HepG2 (cell line): ENCODE data around the gene SRC. TPM values are rescaled to one million over a fixed set of nuclear protein-coding genes. Genes with fewer than 3 reads are reported as not detected.

Experiments used
- ATAC-seq: fragments of 200-7000 bp; cut with Tn5 transposase; 3 replicates; pipeline ENCODE4 v1.9.1; 2020; ENCODE audit warnings: mild to moderate bottlenecking, moderate library complexity
- BruUV-seq: library from RNA; stranded (reverse); fragments of 400-500 nt; replicated peaks from 2 replicates; lab custom pipeline; 2021; lab: Mats Ljungman, UMichigan
- CTCF ChIA-PET: fragments of 300-600 bp; formaldehyde crosslinking; extraction: SDS; loops from one replicate; lab custom pipeline; 2021; ENCODE audit warnings: low total read pairs, inconsistent platforms, low intra/inter-chr PET ratio; lab: Yijun Ruan, JAX
- POLR2A ChIA-PET: fragments of 350-600 bp; sonication (Branson Sonifier 250); formaldehyde crosslinking; loops from one replicate; lab custom pipeline; 2020; ENCODE audit warnings: antibody characterized with exemption, inconsistent platforms; lab: Yijun Ruan, JAX
- DNase-seq: peaks from one replicate; pipeline ENCODE4 v3.0.0-alpha.2; 2015; ENCODE audit warnings: low spot score
- FAIRE-seq: peaks from 3 replicates; lab custom pipeline; 2011; peaks lifted over from hg19 to GRCh38; lab: Jason Lieb, UNC
- H2AFZ ChIP-seq: one replicate; pipeline ENCODE4 v1.6.1; 2011; ENCODE audit warnings: low read length, inconsistent platforms
- H3K27ac ChIP-seq: fragments of 300-600 bp; 3 replicates; pipeline ENCODE4 v1.8.0; 2011; ENCODE audit warnings: mixed run types, mild to moderate bottlenecking, mixed read lengths, low read length, inconsistent platforms; ENCODE audit not compliant: insufficient read depth; ENCODE audit errors: extremely low read length
- H3K27me3 ChIP-seq, 2 experiments: fragments of 200-600 bp in 1 of 2; 2 replicates in 1 of 2; 3 replicates in 1 of 2; pipeline versions ENCODE4 v1.6.0 to v1.8.0; 2011; ENCODE audit warnings: low read length in 2 of 2, mild to moderate bottlenecking in 2 of 2, moderate library complexity in 2 of 2, inconsistent platforms in 1 of 2; ENCODE audit not compliant: insufficient read depth in 2 of 2, control insufficient read depth in 1 of 2
- H3K36me3 ChIP-seq, 2 experiments: fragments of 200-600 bp in 1 of 2; replicated peaks in 1 of 2; 2 replicates in 1 of 2; 3 replicates in 1 of 2; pipeline versions ENCODE4 v1.5.1 to v1.8.0; 2011; ENCODE audit warnings: low read length in 2 of 2, inconsistent platforms in 1 of 2; ENCODE audit not compliant: insufficient read depth in 2 of 2, control insufficient read depth in 1 of 2
- H3K4me1 ChIP-seq: 2 replicates; pipeline ENCODE4 v1.5.1; 2012; ENCODE audit warnings: low read length, inconsistent platforms; ENCODE audit not compliant: insufficient read depth
- H3K4me2 ChIP-seq: 2 replicates; pipeline ENCODE4 v1.6.0; 2011; ENCODE audit warnings: low read depth, low read length, inconsistent platforms
- H3K4me3 ChIP-seq, 3 experiments: fragments of 200-600 bp in 1 of 3; sonication (generic), shearing (Covaris generic) in 1 of 3; replicated peaks in 1 of 3; 2 replicates each; pipeline ENCODE4 v1.5.1; 2011 to 2016; ENCODE audit warnings: low read length in 3 of 3, inconsistent platforms in 2 of 3, low read depth in 2 of 3, mild to moderate bottlenecking in 2 of 3, control low read depth in 1 of 3, mixed read lengths in 1 of 3; ENCODE audit not compliant: insufficient read depth in 1 of 3
- H3K79me2 ChIP-seq: one replicate; pipeline ENCODE4 v1.6.1; 2011; ENCODE audit warnings: low read length, inconsistent platforms; ENCODE audit not compliant: insufficient read depth
- H3K9ac ChIP-seq: 2 replicates; pipeline ENCODE4 v1.6.0; 2011; ENCODE audit warnings: mild to moderate bottlenecking, low read depth, low read length, inconsistent platforms; ENCODE audit not compliant: insufficient read depth
- H3K9me3 ChIP-seq: 2 replicates; pipeline ENCODE4 v1.5.1; 2012; ENCODE audit warnings: mild to moderate bottlenecking, low read length
- H4K20me1 ChIP-seq: 2 replicates; pipeline ENCODE4 v1.6.0; 2011; ENCODE audit warnings: inconsistent platforms, mild to moderate bottlenecking, low read length, moderate library complexity; ENCODE audit not compliant: insufficient read depth
- AGO2 ChIP-seq: fragments of 200-400 bp; formaldehyde crosslinking; optimal IDR thresholded peaks from 2 replicates; pipeline ENCODE3; 2017; ENCODE audit warnings: mild to moderate bottlenecking, low read depth, low read length, moderate library complexity
- FOXC1 ChIP-seq: sonication (generic); formaldehyde crosslinking; IDR thresholded peaks from 2 replicates; pipeline ENCODE4 v1.8.0; 2022; ENCODE audit warnings: mild to moderate bottlenecking, missing genetic modification reagents, borderline replicate concordance
- GABPB1 ChIP-seq: IDR thresholded peaks from 2 replicates; pipeline ENCODE4 v1.6.1; 2016; ENCODE audit warnings: mild to moderate bottlenecking, missing genetic modification reagents, moderate library complexity, missing compliant biosample characterization
- HNRNPL ChIP-seq: fragments of 200-400 bp; formaldehyde crosslinking; IDR thresholded peaks from 2 replicates; pipeline ENCODE4 v1.6.1; 2017; ENCODE audit warnings: mild to moderate bottlenecking, low read depth, low read length
- HNRNPLL ChIP-seq: fragments of 200-400 bp; formaldehyde crosslinking; IDR thresholded peaks from 2 replicates; pipeline ENCODE4 v1.6.1; 2017; ENCODE audit warnings: mild to moderate bottlenecking, low read depth, low read length; ENCODE audit not compliant: poor library complexity, severe bottlenecking
- POLR2A ChIP-seq, 2 experiments: IDR thresholded peaks; 2 replicates each; pipeline ENCODE4 v1.6.1; 2011; ENCODE audit warnings: low read depth in 2 of 2, low read length in 2 of 2, mild to moderate bottlenecking in 1 of 2, moderate library complexity in 1 of 2; ENCODE audit not compliant: insufficient read depth in 1 of 2
- RBM22 ChIP-seq: fragments of 200-400 bp; formaldehyde crosslinking; optimal IDR thresholded peaks from 2 replicates; pipeline ENCODE3; 2017; ENCODE audit warnings: mild to moderate bottlenecking, low read length, moderate library complexity
- RXRA ChIP-seq: sonication (generic); formaldehyde crosslinking; IDR thresholded peaks from 2 replicates; pipeline ENCODE4 v1.5.1; 2020; ENCODE audit warnings: missing genetic modification reagents
- SALL1 ChIP-seq: sonication (generic); formaldehyde crosslinking; IDR thresholded peaks from 2 replicates; pipeline ENCODE4 v1.8.0; 2022; ENCODE audit warnings: mild to moderate bottlenecking, missing genetic modification reagents
- ZBTB21 ChIP-seq: sonication (generic); formaldehyde crosslinking; IDR thresholded peaks from 2 replicates; pipeline ENCODE4 v1.4.0; 2020; ENCODE audit warnings: missing genetic modification reagents
- WGBS: methylation state at CpG from one replicate; pipeline ENCODE4 v1.1.6; 2017; ENCODE audit warnings: low lambda C conversion rate; 5-methylcytosine and 5-hydroxymethylcytosine counted together
- in situ Hi-C: cut with HindIII; loops from 2 replicates; pipeline ENCODE4 v1.10.0; 2017; ENCODE audit warnings: low pct_unique_long_range_greater_than_20kb; ENCODE audit not compliant: extremely low pct_ligation_motif_present
- intact Hi-C: fragments of 100-400 bp; cut with micrococcal nuclease; formaldehyde crosslinking; loops from one replicate; pipeline ENCODE4 v1.10.0; 2022; ENCODE audit not compliant: unreplicated experiment
- polyA plus RNA-seq, 8 experiments: library from polyadenylated mRNA; depleted of rRNA in 3 of 8; stranded (reverse) in 7 of 8; unstranded in 1 of 8; fragments of >200 nt; fragmentation: Illumina TruSeq in 4 of 8; extraction: Trizol in 4 of 8; gene quantifications; 2 replicates each; pipeline versions ENCODE4 v1.2.1 to v1.2.3, GENCODE V29; 2011 to 2016; ENCODE audit warnings: low read depth in 4 of 8, missing spikeins in 1 of 8, mixed read lengths in 1 of 8; ENCODE audit not compliant: insufficient read depth in 1 of 8
- total RNA-seq, 5 experiments: library from RNA; depleted of rRNA; stranded (reverse); fragments of >200 nt; fragmentation: Illumina TruSeq; extraction: Trizol; gene quantifications; 2 replicates each; pipeline ENCODE4 v1.2.3, GENCODE V29; 2016; ENCODE audit warnings: low read depth in 1 of 5
- TF ChIP-seq, protein P1 (sequence below): IDR thresholded peaks from 2 replicates; pipeline ENCODE4 v1.6.1; 2016; ENCODE audit warnings: missing biosample characterization, missing genetic modification reagents, low read depth
- TF ChIP-seq, protein P2 (sequence below): sonication (generic); formaldehyde crosslinking; IDR thresholded peaks from 2 replicates; pipeline ENCODE4 v1.4.0; 2020; ENCODE audit warnings: missing genetic modification reagents, borderline replicate concordance
- TF ChIP-seq, protein P3 (sequence below): sonication (generic); formaldehyde crosslinking; IDR thresholded peaks from 2 replicates; pipeline ENCODE4 v1.5.1; 2020; ENCODE audit warnings: mild to moderate bottlenecking, missing genetic modification reagents, moderate library complexity

SRC gene
- total and polyA plus RNA-seq, 2 of the 13 experiments (the other 11 are each of a cell fraction or from before 2014, with no cell fraction given) = 54.7 to 192 TPM

DNA sequence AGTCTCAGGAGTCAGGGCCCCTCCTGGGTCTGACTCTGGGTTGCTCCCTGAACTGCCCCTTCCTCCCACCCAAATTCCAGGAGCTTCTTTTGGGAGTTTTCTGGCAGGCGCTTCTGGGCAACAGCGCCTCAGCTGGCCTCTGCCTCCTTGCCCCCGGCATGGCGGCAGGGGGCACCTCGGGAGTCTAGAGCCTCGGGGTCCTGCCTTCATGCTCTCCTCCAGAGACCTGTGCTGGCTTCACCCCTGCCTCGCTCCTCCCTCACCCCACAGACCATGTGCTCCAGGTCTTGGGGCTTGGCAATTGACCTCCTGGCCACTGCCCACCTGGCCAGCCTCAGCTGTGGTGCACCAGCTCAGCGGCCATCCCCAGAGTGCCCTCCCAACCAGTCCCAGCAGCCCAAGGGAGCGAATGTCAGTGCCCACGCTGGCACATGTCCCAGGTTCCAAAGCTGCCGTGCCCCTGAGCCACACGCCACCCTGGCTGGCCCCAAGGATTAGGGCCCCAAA lies 43.4 kb downstream of the SRC start:
- no peak for DNase-seq
- 98% methylated on average over 12 of the region's 12 CpGs for WGBS
- intact Hi-C loops = no loop called here

More for the DNA sequence above, 43.4 kb downstream of the SRC start:
- Histone ChIP-seq H3K36me3 (peaks cover 44 to 50% of the 10 kb centered on the region in 2 experiments), H3K4me3 (no peak overlapping the region), H2AFZ (no peak overlapping the region), H4K20me1 (no peaks in the 10 kb centered on the region), H3K9ac (no peak overlapping the region), H3K9me3 (no peaks in the 10 kb centered on the region), H3K27me3 (no peaks in the 10 kb centered on the region), H3K4me1 (peaks cover 42% of the 10 kb centered on the region), H3K4me2 (no peak overlapping the region), H3K27ac (no peak overlapping the region), H3K79me2 (no peaks in the 10 kb centered on the region)
- POLR2A ChIA-PET = interaction anchor here (1.2 to 1.8 kb wide), 2 partner anchors 45 to 57 kb away, joined by 3 to 8 read pairs; no protein-coding TSS in a partner anchor
- CTCF ChIA-PET = interaction anchor here (1.2 kb wide), 1 partner anchor 120 kb away, joined by 3 read pairs; no protein-coding TSS in a partner anchor
- FAIRE-seq = no peak
- in situ Hi-C loops = loop anchor here (5.0 kb wide), 1 partner anchor 117 kb away; no protein-coding TSS in a partner anchor
- BruUV-seq = no TSS peak
- ATAC-seq = no peak
- TF ChIP-seq POLR2A (IDR thresholded peaks at IDR 0.05; ENCODE audit: insufficient read depth in 1 of 2, low read depth in 2 of 2, low read length in 2 of 2) (0 out of 4 replicates have a peak, but pooled peaks of 1 of the 2 experiments have one; percentile 5), SALL1 (CRISPR knock-in tag) (peak; percentile 6; the same call in 1 of the 2 replicates), FOXC1 (CRISPR knock-in tag) (0 out of 2 replicates have a peak, but pooled peaks have one; percentile 31), ZBTB21 (no peak), RBM22 (peak; percentile 10), AGO2 (peak; percentile 83), HNRNPLL (peak; percentile 16), GABPB1 (CRISPR knock-in tag) (peak; percentile 13; the same call in 1 of the 2 replicates), RXRA (peak; percentile 46; the same call in 1 of the 2 replicates), HNRNPL (peak; percentile 80)
- TF ChIP-seq, protein P1, sequence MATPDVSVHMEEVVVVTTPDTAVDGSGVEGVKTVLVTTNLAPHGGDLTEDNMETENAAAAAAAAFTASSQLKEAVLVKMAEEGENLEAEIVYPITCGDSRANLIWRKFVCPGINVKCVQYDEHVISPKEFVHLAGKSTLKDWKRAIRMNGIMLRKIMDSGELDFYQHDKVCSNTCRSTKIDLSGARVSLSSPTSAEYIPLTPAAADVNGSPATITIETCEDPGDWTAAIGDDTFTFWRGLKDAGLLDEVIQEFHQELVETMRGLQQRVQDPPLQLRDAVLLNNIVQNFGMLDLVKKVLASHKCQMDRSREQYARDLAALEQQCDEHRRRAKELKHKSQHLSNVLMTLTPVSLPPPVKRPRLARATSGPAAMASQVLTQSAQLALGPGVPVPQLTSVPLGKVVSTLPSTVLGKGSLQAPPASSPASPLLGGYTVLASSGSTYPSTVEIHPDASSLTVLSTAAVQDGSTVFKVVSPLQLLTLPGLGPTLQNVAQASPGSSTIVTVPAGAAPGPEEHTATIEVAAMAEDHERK (CRISPR knock-in tag) = no peak
- TF ChIP-seq, protein P2, sequence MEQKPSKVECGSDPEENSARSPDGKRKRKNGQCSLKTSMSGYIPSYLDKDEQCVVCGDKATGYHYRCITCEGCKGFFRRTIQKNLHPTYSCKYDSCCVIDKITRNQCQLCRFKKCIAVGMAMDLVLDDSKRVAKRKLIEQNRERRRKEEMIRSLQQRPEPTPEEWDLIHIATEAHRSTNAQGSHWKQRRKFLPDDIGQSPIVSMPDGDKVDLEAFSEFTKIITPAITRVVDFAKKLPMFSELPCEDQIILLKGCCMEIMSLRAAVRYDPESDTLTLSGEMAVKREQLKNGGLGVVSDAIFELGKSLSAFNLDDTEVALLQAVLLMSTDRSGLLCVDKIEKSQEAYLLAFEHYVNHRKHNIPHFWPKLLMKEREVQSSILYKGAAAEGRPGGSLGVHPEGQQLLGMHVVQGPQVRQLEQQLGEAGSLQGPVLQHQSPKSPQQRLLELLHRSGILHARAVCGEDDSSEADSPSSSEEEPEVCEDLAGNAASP (CRISPR knock-in tag) = no peak
- TF ChIP-seq, protein P3, sequence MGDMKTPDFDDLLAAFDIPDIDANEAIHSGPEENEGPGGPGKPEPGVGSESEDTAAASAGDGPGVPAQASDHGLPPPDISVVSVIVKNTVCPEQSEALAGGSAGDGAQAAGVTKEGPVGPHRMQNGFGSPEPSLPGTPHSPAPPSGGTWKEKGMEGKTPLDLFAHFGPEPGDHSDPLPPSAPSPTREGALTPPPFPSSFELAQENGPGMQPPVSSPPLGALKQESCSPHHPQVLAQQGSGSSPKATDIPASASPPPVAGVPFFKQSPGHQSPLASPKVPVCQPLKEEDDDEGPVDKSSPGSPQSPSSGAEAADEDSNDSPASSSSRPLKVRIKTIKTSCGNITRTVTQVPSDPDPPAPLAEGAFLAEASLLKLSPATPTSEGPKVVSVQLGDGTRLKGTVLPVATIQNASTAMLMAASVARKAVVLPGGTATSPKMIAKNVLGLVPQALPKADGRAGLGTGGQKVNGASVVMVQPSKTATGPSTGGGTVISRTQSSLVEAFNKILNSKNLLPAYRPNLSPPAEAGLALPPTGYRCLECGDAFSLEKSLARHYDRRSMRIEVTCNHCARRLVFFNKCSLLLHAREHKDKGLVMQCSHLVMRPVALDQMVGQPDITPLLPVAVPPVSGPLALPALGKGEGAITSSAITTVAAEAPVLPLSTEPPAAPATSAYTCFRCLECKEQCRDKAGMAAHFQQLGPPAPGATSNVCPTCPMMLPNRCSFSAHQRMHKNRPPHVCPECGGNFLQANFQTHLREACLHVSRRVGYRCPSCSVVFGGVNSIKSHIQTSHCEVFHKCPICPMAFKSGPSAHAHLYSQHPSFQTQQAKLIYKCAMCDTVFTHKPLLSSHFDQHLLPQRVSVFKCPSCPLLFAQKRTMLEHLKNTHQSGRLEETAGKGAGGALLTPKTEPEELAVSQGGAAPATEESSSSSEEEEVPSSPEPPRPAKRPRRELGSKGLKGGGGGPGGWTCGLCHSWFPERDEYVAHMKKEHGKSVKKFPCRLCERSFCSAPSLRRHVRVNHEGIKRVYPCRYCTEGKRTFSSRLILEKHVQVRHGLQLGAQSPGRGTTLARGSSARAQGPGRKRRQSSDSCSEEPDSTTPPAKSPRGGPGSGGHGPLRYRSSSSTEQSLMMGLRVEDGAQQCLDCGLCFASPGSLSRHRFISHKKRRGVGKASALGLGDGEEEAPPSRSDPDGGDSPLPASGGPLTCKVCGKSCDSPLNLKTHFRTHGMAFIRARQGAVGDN = peak; percentile 58
